SK-N-MC (cell line): ENCODE measurements around the gene VAMP5.

Experiments
- EZH2 ChIP-seq: fragments of 200-600 bp; sonication (generic); IDR thresholded peaks from one replicate; pipeline ENCODE4 v1.6.1; 2017; ENCODE audit warnings: antibody characterized with exemption
- POLR2AphosphoS5 ChIP-seq: IDR thresholded peaks from 2 replicates; pipeline ENCODE4 v1.6.1; 2012; ENCODE audit warnings: mild to moderate bottlenecking, low read depth, low read length, borderline replicate concordance

GRCh38 chr2:85538507-85539360, 45.5 kb upstream of the VAMP5 start, which contains the start of gene MAT2A:
- TF ChIP-seq EZH2 (no peak), POLR2AphosphoS5 (peak; percentile 96)
